GM18502 (cell line): ENCODE results near the gene RAB3B.
"Not testable (repeated sequence)": the region's sequence is repeated elsewhere in the genome, so short reads cannot be mapped to it uniquely, and the experiment has no call there.

Experiments used
- ATAC-seq: cut with Tn5 transposase; IDR thresholded peaks from one replicate; pipeline ENCODE4 v1.9.1; 2021; ENCODE audit warnings: mild to moderate bottlenecking; ENCODE audit not compliant: unreplicated experiment, poor library complexity

Gene RAB3B

DNA sequence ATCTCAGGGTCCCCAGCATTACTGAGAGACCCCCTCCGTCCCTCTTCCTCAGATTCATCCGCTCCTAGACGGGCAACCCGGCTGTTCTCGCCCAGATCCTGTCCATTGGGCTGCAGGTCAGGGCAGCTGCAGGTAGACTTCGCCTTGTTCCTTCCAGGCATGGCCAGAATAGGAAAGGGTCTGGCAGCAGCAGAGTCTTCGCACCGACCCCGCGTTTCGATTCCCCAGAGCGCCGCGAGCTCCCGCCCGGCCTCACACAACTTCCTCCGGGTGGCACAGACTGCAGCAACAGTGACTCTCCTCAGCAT, 112.2 kb downstream of the RAB3B start:
- ATAC-seq: peak; percentile 31

DNA sequence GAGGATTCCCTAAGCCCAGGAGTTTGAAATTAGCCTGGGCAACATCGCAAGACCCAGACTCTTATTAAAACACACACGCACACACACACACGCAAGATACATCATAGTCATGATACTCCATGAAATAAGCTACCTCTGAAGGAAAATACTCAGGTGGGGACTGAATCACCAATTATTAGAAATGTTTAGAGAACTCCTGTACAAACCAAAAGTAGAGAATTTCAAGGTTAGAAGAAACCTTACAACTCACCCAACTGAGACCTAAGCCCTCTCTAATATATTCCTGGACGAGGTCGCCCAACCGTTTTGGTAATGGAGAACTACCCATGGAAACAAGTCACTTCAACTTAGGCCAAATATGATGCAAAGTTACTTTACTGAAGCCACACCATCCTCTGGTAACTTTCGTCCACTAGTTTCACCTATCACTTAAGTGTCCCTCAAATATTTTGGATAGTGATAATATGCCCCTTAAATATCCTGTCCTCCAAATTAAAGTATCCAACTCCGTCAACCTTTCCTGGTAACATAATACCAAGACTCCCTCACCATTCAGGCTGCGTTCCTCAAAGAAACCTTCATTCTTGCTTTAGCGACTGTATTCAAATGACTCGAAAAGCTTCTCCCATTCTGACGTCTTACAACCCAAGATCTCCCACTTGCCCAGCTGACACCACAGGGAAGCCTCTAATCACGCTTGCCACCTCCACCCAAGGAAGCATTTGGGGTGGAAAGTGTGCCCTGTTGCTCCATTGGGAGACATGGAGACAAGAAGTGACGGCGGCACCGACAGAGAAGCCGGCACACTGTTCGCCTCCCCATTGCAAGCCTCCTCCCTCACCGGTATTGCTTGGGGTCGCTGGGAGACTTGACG, 112.8 kb downstream of the RAB3B start:
- ATAC-seq: peak; percentile 2

DNA sequence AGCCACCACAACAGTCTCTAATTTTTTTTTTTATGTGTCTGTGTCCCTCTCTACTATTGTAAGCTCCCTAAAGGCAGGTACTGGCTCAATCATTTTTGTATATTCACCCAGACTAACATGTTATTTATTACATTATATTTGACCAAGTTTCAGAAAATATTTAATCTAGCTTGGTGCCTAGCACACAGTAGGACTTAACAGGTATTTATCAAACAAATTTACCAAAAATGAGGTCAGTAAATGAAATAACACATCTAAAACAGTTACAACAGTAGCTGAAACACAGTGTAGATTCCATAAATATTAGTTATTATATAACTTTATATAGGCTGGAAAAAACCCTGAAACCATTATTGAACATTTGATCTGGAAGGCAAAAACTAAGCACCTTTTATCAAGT, 114.7 kb downstream of the RAB3B start:
- ATAC-seq: no peak

DNA sequence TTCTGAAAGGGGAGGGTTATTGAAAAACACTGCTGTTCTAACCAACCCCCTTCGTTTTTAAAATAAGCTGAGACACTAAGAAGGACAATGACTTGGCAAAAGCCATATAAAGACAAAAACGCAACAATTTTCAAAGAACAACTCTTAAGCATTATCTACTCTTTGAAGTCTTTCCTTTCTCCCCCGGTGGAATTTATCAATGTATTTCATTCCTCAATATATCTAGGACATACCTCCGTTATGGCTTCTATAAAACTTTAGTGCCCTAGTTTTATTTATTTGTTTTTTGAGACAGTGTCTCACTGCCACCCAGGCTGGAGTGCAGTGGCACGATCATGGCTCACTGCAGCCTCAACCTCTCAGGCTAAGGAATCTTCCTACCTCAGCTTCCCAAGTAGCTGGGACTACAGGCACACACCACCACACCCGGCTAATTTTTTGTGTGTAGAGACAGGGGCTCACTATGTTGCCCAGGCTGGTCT, 115.2 kb downstream of the RAB3B start:
- ATAC-seq: no peak

DNA sequence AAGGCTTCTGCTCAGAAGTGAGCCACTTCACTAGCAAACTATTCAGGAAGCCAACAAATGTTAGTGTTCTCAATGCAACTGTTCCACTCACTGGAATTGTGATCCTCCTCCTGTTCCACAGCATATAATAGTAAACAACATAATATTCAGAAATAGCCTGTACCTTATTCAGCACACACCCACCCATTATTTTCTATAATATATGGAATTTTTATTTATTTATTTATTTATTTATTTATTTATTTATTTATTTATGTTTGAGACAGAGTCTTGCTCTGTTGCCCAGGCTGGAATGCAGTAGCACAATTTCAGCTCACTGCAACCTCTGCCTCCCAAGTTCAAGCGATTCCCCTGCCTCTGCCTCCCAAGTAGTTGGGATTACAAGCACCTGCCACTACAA, 117.2 kb downstream of the RAB3B start:
- not testable (repeated sequence) for ATAC-seq

DNA sequence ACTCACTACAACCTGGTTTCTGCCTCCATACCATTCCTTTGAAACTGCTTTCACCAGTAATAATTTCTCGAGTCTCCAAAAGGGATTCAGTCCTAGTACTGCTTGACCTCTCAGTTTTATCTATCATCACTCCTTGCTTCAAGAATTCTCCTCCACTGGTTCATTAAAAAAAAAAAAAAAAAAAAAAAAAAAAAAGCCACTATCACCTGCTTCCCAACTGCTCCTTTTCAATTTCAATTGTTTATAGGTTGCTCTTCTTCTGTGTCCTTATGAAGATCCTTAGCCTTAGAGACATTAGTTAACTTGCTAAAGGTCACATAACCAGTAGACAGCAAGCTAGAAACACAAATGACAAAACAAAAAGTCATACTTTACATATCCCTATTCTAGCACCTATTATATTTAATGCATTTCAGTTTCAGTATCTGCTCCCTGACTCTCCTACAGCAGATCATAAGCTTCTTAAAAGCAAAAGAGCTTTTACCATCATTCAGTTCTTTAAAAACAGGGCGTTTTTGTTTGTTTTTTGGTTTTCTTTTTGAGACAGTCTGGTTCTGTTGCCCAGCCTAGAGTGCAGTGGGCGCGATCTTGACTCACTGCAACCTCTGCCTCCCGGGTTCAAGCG, 119.0 kb downstream of the RAB3B start:
- ATAC-seq: no peak

DNA sequence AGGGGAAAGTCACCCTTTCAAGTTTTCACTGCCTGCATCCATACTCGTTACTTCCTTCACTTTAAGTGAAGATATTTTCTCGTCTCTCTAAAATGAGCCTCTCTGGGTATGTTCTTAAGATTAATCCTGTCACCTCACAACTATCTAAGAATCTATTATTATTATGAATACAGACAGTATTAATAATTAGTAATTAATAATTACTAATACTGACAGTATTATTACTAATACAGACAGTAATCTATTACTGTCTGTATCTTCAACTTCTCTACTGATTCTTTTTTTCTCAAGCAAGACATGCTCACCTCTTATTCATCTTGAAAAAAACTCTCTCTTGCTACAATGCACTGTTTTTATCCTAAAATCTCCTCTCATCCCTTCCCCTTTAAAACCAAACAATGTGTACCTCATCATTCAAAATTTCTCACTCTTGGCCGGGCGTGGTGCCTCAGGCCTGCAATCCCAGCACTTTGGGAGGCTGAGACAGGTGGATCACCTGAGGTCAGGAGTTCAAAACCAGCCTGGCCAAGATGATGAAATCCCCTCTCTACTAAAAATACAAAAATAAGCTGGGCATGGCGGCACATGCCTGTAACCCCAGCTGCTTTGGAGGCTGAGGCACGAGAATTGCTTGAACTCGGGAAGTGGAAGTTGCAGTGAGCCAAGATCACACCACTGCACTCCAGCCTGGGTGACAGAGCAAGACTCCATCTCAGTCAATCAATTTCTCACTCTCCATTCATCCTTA, 119.7 kb downstream of the RAB3B start:
- no peak for ATAC-seq

DNA sequence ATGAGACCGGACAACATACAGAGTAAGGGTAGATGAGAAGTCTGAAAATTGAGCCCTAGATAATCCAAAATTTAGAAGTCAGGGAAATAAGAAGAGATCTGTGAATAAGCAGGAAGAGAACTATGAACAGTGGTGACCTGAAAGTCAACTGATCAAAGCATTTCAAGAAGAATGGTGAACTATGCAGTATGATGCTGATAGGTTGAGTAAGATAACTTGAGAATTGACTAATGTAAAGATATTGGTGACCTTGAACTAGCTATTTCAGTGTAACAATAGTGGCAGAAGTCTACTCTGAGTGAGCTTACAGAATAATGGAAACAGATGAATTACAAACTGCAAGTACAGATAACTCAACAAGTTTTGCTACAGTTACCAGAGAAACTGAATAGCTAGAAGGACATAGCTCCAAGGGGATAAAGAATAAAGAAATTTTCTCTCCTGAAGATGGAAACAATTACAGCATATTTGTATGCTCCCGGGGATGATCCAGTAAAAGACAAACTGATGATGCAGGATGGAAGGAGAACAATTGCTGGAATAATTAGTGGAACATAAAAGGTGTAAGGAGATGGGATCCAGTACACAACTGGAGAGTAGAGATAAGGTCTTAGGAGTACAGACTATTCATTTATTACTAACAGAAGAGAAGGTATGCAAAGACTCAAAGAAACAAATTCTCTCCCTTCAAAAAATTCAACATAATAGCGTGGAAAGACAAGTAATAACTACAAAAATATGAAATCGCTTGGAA, 122.8 kb downstream of the RAB3B start:
- ATAC-seq: no peak

DNA sequence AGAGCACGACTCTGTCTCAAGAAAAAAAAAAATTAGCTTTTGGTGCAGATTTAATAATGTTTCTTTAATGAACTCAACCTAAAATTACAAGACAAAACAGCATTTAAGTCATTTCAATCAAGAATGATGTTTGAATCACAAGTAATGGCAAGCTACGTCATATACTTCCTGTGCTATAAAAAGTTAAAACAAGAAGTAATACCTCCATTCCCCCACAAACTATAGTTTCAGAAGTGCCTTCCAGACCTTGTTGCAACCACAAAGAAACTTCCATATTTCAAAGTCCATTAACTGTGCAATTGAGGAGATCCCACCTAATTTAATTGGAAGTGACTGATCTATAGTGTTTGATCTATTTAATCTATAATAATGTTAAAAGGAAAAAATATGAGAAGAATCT, 127.1 kb downstream of the RAB3B start:
- peak; percentile 74 for ATAC-seq

DNA sequence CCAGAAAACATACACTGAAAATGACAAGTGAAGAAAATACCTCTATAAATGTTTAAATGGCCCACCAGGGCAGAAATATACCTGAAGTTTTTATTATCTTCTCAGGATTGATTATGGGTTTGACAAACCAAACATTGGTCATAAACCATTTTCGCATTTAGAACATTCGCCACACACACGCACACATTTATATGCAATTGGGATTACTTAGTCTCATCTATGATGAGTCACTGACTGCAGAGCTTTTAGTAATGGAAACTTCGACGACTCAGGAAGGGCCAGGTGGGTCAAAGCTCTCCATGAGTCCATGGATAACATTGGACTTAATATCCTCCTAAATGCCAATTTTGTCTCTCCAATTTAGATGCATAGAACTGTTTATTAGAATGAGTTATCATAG, 128.8 kb downstream of the RAB3B start:
- ATAC-seq: no peak

DNA sequence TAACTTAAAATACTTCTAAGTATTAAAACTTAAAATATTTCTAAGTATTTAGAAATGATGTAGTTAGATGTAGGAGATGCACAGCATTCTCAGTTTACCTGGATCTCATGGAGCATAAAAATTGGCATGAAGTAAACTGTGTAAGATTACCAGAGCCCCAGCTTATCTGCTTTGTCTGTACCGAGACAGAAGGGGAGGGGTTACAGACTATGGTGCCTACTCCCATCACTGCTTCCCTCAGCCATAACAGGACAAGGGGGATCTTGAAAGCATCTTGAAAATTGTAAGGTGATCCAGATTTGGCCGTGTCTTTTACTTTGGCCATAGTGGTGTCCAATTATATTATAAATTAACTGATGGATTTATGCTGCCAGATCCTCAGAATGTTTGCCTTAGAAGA, 130.8 kb downstream of the RAB3B start:
- ATAC-seq: no peak

DNA sequence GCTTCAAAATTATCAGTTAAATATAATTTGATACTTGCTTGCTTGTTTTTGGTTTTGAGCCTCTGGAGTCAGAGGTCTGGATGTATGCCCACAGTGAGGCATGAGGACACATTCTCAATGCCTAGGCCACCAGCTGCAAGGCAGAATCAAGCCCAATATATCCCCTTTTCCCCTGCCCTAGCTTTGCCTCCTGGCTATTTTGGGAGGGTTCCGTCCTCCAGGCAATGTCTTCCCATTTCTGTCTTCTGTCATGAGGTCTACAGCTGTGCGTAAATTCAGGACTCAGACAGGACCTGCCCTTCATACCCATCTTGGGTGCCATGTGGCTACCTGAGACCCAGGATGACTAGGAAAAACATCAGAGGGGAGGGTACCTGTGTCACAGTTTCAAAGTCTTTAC, 131.2 kb downstream of the RAB3B start:
- ATAC-seq: no peak

DNA sequence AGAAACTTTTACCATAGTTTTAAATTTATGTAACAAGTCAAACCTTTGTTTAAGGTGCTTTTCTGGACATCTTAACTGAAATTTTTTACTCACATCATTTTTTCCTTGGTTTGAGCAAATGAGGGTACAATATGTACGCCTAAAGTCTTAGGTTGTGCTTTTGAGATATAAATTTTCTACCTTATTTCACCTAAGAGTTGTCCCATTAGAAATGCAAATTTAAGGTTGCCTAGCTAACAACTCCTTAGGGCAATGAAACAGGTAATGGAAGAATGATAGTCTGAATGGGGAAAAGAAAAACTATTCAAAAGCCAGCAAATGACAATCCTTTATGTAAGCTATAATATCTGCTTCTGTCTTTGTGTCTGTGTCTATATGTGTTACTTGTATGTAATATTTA, 131.6 kb downstream of the RAB3B start:
- ATAC-seq: no peak
